HG03457 (cell line): Measurements from ENCODE around the gene POU4F1.
A peak's percentile ranks its signal among the peaks of the same experiment; 100 is the strongest.
"Not testable (repeated sequence)": the region's sequence is repeated elsewhere in the genome, so short reads cannot be mapped to it uniquely, and the experiment has no call there.

ENCODE experiments used
- ATAC-seq: cut with Tn5 transposase; IDR thresholded peaks from one replicate; pipeline ENCODE4 v1.9.1; 2021; ENCODE audit warnings: moderate number of reproducible peaks; ENCODE audit not compliant: unreplicated experiment

POU4F1 gene

GRCh38 chr13:78603240-78603957 lies at the start of gene POU4F1:
Gene POU4F1 (minus strand): TSS chr13:78603552. CDS start chr13:78603326, 226 bp downstream.
- peak; percentile 87 for ATAC-seq

GRCh38 chr13:78652651-78653050 lies 49.3 kb upstream of the POU4F1 start:
- no peak for ATAC-seq

GRCh38 chr13:78650717-78651083 lies 47.3 kb upstream of the POU4F1 start:
- ATAC-seq: no peak

GRCh38 chr13:78649997-78650716 lies 46.8 kb upstream of the POU4F1 start:
- ATAC-seq: no peak

- not testable (repeated sequence) for ATAC-seq
Measured at GRCh38 chr13:78647109-78647678, 43.8 kb upstream of the POU4F1 start.

GRCh38 chr13:78638216-78638615 lies 34.9 kb upstream of the POU4F1 start:
- no peak for ATAC-seq

GRCh38 chr13:78636495-78636894 lies 33.1 kb upstream of the POU4F1 start:
- ATAC-seq: no peak

- ATAC-seq: no peak
Measured at GRCh38 chr13:78632996-78633395, 29.6 kb upstream of the POU4F1 start.

- no peak for ATAC-seq
Measured at GRCh38 chr13:78631077-78631476, 27.7 kb upstream of the POU4F1 start.

- ATAC-seq: no peak
Measured at GRCh38 chr13:78630511-78630910, 27.2 kb upstream of the POU4F1 start.

- no peak for ATAC-seq
Measured at GRCh38 chr13:78625384-78625783, 22.0 kb upstream of the POU4F1 start.

- no peak for ATAC-seq
Measured at GRCh38 chr13:78623132-78623531, 19.8 kb upstream of the POU4F1 start.

- no peak for ATAC-seq
Measured at GRCh38 chr13:78620936-78621470, 17.7 kb upstream of the POU4F1 start.

GRCh38 chr13:78618411-78618810 lies 15.1 kb upstream of the POU4F1 start:
- ATAC-seq: no peak

GRCh38 chr13:78611040-78611439 lies 7.7 kb upstream of the POU4F1 start:
- ATAC-seq: no peak

GRCh38 chr13:78610381-78610883 lies 7.1 kb upstream of the POU4F1 start:
- ATAC-seq: no peak

- ATAC-seq: no peak
Measured at GRCh38 chr13:78609464-78610205, 6.3 kb upstream of the POU4F1 start.

GRCh38 chr13:78608688-78609463 lies 5.5 kb upstream of the POU4F1 start:
- ATAC-seq: no peak

- ATAC-seq: no peak
Measured at GRCh38 chr13:78608252-78608687, 4.9 kb upstream of the POU4F1 start.
